SK-N-SH (cell line): ENCODE results near the gene MGAT4A.

ENCODE experiments used
- EZH2phosphoT487 ChIP-seq: fragments of 200-600 bp; sonication (generic); IDR thresholded peaks from 2 replicates; pipeline ENCODE4 v1.6.1; 2017; ENCODE audit warnings: low read depth, mixed run types, mild to moderate bottlenecking, antibody characterized with exemption, moderate library complexity, borderline replicate concordance
- FOXJ3 ChIP-seq: sonication (generic); formaldehyde crosslinking; IDR thresholded peaks from 2 replicates; pipeline ENCODE4 v1.5.1; 2020; ENCODE audit warnings: mild to moderate bottlenecking, missing genetic modification reagents
- GATA2 ChIP-seq: sonication (generic); formaldehyde crosslinking; IDR thresholded peaks from 2 replicates; pipeline ENCODE4 v1.5.0; 2020; ENCODE audit warnings: mild to moderate bottlenecking, missing genetic modification reagents
- MXI1 ChIP-seq: IDR thresholded peaks from 2 replicates; pipeline ENCODE4 v1.6.1; 2012; ENCODE audit warnings: mild to moderate bottlenecking, low read depth, low read length, improper control_type of control experiment
- NRF1 ChIP-seq: IDR thresholded peaks from 2 replicates; pipeline ENCODE4 v1.6.1; 2012; ENCODE audit warnings: low read depth, mild to moderate bottlenecking, low read length
- RFX5 ChIP-seq: IDR thresholded peaks from 2 replicates; pipeline ENCODE4 v1.6.1; 2012; ENCODE audit warnings: mild to moderate bottlenecking, improper control_type of control experiment, low read length
- SIN3A ChIP-seq: IDR thresholded peaks from 2 replicates; pipeline ENCODE4 v1.6.1; 2012; ENCODE audit warnings: low read depth, mild to moderate bottlenecking, low read length, moderate library complexity, borderline replicate concordance
- SMC3 ChIP-seq: IDR thresholded peaks from 2 replicates; pipeline ENCODE4 v1.6.1; 2012; ENCODE audit warnings: low read depth, low read length, improper control_type of control experiment
- TAF1 ChIP-seq: IDR thresholded peaks from 2 replicates; pipeline ENCODE4 v1.6.1; 2012; ENCODE audit warnings: low read depth, mild to moderate bottlenecking, low read length, moderate library complexity, borderline replicate concordance
- USF2 ChIP-seq: fragments of 150-350 bp; IDR thresholded peaks from 2 replicates; pipeline ENCODE4 v1.6.1; 2017; ENCODE audit warnings: antibody characterized with exemption, low read length, low read depth, borderline replicate concordance
- TF ChIP-seq, protein P1 (sequence below): fragments of 200-600 bp; sonication (generic); IDR thresholded peaks from 2 replicates; pipeline ENCODE4 v1.6.1; 2017; ENCODE audit warnings: antibody characterized with exemption, mild to moderate bottlenecking, moderate library complexity
- TF ChIP-seq, protein P2 (sequence below): IDR thresholded peaks from 2 replicates; pipeline ENCODE4 v1.6.1; 2012; ENCODE audit warnings: mild to moderate bottlenecking, low read depth, low read length, moderate library complexity
- TF ChIP-seq, protein P3 (sequence below): IDR thresholded peaks from 2 replicates; pipeline ENCODE4 v1.4.0; 2012; ENCODE audit warnings: low read depth, borderline replicate concordance

DNA sequence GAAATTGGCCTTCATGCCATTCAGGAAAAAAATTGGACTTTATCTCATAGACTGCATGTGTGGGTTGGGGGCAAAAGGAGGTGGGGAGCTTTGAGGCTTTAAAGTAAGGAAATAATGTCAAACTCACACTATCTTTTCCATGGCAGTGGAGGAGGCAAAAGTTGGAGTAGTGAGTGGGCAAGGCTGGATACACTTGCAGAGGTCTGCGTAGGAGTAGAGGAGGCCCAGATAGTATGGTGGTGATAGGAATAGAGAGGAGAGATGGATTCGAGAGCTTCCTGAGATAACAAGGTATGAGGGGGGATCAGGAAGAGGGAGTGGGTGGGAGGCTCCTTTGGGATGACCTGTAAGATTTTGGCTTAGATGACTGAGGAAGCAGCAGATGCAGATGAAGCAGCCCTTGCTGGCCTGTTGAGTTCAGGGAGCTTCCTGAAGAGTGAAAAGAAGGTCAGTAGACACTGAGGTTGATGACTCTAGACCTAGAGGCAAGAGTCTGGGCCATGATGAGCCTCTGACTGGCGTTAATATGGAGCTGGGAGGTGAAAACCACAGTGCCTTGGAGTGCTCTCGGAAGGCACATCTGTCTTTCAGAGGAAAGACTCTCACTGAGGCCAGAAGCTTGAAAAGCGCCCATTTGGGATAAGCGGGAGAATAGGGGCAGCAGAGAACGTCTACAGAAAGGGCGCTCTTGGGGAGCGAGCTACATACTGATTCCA, 116.8 kb downstream of the MGAT4A start:
- TF ChIP-seq SMC3, result no peak
- no peak for TF ChIP-seq TAF1
- TF ChIP-seq, protein P1, sequence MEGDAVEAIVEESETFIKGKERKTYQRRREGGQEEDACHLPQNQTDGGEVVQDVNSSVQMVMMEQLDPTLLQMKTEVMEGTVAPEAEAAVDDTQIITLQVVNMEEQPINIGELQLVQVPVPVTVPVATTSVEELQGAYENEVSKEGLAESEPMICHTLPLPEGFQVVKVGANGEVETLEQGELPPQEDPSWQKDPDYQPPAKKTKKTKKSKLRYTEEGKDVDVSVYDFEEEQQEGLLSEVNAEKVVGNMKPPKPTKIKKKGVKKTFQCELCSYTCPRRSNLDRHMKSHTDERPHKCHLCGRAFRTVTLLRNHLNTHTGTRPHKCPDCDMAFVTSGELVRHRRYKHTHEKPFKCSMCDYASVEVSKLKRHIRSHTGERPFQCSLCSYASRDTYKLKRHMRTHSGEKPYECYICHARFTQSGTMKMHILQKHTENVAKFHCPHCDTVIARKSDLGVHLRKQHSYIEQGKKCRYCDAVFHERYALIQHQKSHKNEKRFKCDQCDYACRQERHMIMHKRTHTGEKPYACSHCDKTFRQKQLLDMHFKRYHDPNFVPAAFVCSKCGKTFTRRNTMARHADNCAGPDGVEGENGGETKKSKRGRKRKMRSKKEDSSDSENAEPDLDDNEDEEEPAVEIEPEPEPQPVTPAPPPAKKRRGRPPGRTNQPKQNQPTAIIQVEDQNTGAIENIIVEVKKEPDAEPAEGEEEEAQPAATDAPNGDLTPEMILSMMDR, result no peak
- TF ChIP-seq, protein P2, sequence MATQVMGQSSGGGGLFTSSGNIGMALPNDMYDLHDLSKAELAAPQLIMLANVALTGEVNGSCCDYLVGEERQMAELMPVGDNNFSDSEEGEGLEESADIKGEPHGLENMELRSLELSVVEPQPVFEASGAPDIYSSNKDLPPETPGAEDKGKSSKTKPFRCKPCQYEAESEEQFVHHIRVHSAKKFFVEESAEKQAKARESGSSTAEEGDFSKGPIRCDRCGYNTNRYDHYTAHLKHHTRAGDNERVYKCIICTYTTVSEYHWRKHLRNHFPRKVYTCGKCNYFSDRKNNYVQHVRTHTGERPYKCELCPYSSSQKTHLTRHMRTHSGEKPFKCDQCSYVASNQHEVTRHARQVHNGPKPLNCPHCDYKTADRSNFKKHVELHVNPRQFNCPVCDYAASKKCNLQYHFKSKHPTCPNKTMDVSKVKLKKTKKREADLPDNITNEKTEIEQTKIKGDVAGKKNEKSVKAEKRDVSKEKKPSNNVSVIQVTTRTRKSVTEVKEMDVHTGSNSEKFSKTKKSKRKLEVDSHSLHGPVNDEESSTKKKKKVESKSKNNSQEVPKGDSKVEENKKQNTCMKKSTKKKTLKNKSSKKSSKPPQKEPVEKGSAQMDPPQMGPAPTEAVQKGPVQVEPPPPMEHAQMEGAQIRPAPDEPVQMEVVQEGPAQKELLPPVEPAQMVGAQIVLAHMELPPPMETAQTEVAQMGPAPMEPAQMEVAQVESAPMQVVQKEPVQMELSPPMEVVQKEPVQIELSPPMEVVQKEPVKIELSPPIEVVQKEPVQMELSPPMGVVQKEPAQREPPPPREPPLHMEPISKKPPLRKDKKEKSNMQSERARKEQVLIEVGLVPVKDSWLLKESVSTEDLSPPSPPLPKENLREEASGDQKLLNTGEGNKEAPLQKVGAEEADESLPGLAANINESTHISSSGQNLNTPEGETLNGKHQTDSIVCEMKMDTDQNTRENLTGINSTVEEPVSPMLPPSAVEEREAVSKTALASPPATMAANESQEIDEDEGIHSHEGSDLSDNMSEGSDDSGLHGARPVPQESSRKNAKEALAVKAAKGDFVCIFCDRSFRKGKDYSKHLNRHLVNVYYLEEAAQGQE, result no peak
- no peak for TF ChIP-seq GATA2
- TF ChIP-seq NRF1, result no peak
- no peak for TF ChIP-seq MXI1
- TF ChIP-seq FOXJ3 (CRISPR knock-in tag), result no peak
- TF ChIP-seq RFX5, result no peak
- no peak for TF ChIP-seq USF2
- TF ChIP-seq, protein P3, sequence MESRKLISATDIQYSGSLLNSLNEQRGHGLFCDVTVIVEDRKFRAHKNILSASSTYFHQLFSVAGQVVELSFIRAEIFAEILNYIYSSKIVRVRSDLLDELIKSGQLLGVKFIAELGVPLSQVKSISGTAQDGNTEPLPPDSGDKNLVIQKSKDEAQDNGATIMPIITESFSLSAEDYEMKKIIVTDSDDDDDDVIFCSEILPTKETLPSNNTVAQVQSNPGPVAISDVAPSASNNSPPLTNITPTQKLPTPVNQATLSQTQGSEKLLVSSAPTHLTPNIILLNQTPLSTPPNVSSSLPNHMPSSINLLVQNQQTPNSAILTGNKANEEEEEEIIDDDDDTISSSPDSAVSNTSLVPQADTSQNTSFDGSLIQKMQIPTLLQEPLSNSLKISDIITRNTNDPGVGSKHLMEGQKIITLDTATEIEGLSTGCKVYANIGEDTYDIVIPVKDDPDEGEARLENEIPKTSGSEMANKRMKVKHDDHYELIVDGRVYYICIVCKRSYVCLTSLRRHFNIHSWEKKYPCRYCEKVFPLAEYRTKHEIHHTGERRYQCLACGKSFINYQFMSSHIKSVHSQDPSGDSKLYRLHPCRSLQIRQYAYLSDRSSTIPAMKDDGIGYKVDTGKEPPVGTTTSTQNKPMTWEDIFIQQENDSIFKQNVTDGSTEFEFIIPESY, result no peak
- no peak for TF ChIP-seq EZH2phosphoT487
- no peak for TF ChIP-seq SIN3A
